ENCODE results near the gene HS6ST3.

Gene HS6ST3

DNA sequence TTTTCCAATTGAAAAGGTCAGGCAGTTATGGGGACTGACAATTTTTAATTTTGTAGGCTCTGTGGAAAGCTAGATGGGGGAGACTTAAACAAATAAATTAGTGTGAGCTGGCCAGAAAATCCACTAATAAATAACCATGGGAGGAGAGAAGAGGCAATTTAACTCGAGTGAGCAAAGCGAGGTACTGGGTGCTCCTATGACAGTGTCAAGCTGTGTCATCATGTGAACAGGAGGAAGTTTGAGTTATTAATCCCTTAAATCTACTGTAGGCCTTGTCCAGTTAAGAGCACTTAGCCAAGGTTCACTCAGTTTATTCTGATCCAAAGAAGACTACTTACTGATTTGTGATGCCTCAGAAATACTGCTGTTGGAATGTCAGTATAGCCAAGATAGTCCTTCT lies 781.6 kb downstream of the HS6ST3 start:
- Histone ChIP-seq H3K4me3 (ENCODE audit: low read depth, low read length, poor library complexity, severe bottlenecking) (no peak overlapping the region), H3F3A (ENCODE audit: insufficient read depth, low read length) (no peaks in the 10 kb centered on the region), H2AFZ (ENCODE audit: low read length) (no peak overlapping the region), H3K4me1 (ENCODE audit: insufficient read depth, low read length, severe bottlenecking) (no peaks in the 10 kb centered on the region), H3K9me3 (ENCODE audit: low read length) (no peaks in the 10 kb centered on the region), H3K9me2 (ENCODE audit: low read depth, low read length) (no peaks in the 10 kb centered on the region), H3K27ac (ENCODE audit: low read depth, low read length, poor library complexity, severe bottlenecking) (no peak overlapping the region), H3K27me3 (ENCODE audit: insufficient read depth, low read length) (no peaks in the 10 kb centered on the region), H3K36me3 (ENCODE audit: insufficient read depth, low read length) (no peaks in the 10 kb centered on the region), H3K79me2 (ENCODE audit: insufficient read depth, low read length) (no peaks in the 10 kb centered on the region), H4K20me1 (ENCODE audit: insufficient read depth, low read length) (no peaks in the 10 kb centered on the region), H3K4me2 (ENCODE audit: low read length) (no peak overlapping the region), H3K9ac (ENCODE audit: low read length) (no peak overlapping the region)
- TF ChIP-seq, protein P1, sequence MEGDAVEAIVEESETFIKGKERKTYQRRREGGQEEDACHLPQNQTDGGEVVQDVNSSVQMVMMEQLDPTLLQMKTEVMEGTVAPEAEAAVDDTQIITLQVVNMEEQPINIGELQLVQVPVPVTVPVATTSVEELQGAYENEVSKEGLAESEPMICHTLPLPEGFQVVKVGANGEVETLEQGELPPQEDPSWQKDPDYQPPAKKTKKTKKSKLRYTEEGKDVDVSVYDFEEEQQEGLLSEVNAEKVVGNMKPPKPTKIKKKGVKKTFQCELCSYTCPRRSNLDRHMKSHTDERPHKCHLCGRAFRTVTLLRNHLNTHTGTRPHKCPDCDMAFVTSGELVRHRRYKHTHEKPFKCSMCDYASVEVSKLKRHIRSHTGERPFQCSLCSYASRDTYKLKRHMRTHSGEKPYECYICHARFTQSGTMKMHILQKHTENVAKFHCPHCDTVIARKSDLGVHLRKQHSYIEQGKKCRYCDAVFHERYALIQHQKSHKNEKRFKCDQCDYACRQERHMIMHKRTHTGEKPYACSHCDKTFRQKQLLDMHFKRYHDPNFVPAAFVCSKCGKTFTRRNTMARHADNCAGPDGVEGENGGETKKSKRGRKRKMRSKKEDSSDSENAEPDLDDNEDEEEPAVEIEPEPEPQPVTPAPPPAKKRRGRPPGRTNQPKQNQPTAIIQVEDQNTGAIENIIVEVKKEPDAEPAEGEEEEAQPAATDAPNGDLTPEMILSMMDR (IDR thresholded peaks at IDR 0.05; ENCODE audit: low read length): no peak
- TF ChIP-seq EZH2 (IDR thresholded peaks at IDR 0.05; ENCODE audit: borderline replicate concordance, low read length): no peak

GRCh38 chr13:96880419-96880818 lies 790.5 kb downstream of the HS6ST3 start:
- Histone ChIP-seq H3K79me2 (ENCODE audit: insufficient read depth, low read length) (no peaks in the 10 kb centered on the region), H3K9me2 (ENCODE audit: low read depth, low read length) (no peaks in the 10 kb centered on the region), H3K27ac (ENCODE audit: low read depth, low read length, poor library complexity, severe bottlenecking) (no peak overlapping the region), H4K20me1 (ENCODE audit: insufficient read depth, low read length) (no peaks in the 10 kb centered on the region), H3K9ac (ENCODE audit: low read length) (no peak overlapping the region), H3F3A (ENCODE audit: insufficient read depth, low read length) (no peaks in the 10 kb centered on the region), H3K36me3 (ENCODE audit: insufficient read depth, low read length) (no peaks in the 10 kb centered on the region), H3K4me3 (ENCODE audit: low read depth, low read length, poor library complexity, severe bottlenecking) (no peak overlapping the region), H3K4me1 (ENCODE audit: insufficient read depth, low read length, severe bottlenecking) (no peaks in the 10 kb centered on the region), H3K9me3 (ENCODE audit: low read length) (no peaks in the 10 kb centered on the region), H3K27me3 (ENCODE audit: insufficient read depth, low read length) (no peaks in the 10 kb centered on the region), H2AFZ (ENCODE audit: low read length) (no peak overlapping the region), H3K4me2 (ENCODE audit: low read length) (no peak overlapping the region)
- TF ChIP-seq, protein P1 (IDR thresholded peaks at IDR 0.05; ENCODE audit: low read length): no peak
- no peak for TF ChIP-seq EZH2 (IDR thresholded peaks at IDR 0.05; ENCODE audit: borderline replicate concordance, low read length)

Data from OCI-LY1 (cell line).